Upper lobe of left lung (tissue), 4 donors: ENCODE measurements around the gene SEL1L3.

ENCODE experiments used
- EP300 ChIP-seq, 4 donors: sonication (generic); formaldehyde crosslinking; IDR thresholded peaks; one replicate each; pipeline ENCODE4 v1.5.1; 2017; ENCODE audit warnings: antibody characterized with exemption in 4 of 4, control low read depth in 2 of 4
- POLR2A ChIP-seq, 4 donors: fragments of 450-650 bp; IDR thresholded peaks; one replicate each; pipeline ENCODE4 v1.5.1; 2016 to 2017; ENCODE audit warnings: antibody characterized with exemption in 4 of 4, mild to moderate bottlenecking in 2 of 4
- POLR2AphosphoS5 ChIP-seq, 2 donors: sonication (generic); formaldehyde crosslinking; IDR thresholded peaks; one replicate each; pipeline ENCODE4 v1.5.1; 2017; ENCODE audit warnings: antibody characterized with exemption in 2 of 2
- TF ChIP-seq, protein P1 (sequence below), 6 experiments: fragments of 450-650 bp in 4 of 6; fragments of 200-600 bp in 2 of 6; sonication (generic) in 2 of 6; IDR thresholded peaks; one replicate each; pipeline ENCODE4 v1.5.1; 2016 to 2019; ENCODE audit warnings: antibody characterized with exemption in 6 of 6

DNA sequence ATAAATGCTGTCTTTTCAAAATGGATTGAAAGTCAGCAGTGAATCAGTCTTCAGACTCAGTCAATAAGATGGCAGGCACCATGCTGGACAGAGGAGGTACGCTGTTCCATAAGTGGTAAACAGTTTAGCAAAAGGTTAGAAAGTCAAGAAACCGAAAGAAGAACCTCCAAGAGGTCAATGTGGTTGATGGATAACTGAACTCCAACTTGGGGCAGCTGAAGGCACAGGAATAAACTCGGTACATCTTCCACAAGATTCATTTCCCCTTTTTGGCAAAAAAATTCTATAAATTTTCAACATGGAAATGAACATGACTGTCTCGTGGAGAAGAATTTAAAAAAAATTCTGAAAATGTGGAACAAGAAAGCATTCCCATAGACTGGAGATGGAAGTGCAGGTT lies 18.4 kb upstream of the SEL1L3 start:
- TF ChIP-seq, protein P1, sequence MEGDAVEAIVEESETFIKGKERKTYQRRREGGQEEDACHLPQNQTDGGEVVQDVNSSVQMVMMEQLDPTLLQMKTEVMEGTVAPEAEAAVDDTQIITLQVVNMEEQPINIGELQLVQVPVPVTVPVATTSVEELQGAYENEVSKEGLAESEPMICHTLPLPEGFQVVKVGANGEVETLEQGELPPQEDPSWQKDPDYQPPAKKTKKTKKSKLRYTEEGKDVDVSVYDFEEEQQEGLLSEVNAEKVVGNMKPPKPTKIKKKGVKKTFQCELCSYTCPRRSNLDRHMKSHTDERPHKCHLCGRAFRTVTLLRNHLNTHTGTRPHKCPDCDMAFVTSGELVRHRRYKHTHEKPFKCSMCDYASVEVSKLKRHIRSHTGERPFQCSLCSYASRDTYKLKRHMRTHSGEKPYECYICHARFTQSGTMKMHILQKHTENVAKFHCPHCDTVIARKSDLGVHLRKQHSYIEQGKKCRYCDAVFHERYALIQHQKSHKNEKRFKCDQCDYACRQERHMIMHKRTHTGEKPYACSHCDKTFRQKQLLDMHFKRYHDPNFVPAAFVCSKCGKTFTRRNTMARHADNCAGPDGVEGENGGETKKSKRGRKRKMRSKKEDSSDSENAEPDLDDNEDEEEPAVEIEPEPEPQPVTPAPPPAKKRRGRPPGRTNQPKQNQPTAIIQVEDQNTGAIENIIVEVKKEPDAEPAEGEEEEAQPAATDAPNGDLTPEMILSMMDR (IDR thresholded peaks at IDR 0.05) = no peak
- TF ChIP-seq POLR2AphosphoS5 (IDR thresholded peaks at IDR 0.05) = no peak
- TF ChIP-seq POLR2A (IDR thresholded peaks at IDR 0.05) = no peak
- TF ChIP-seq EP300 (IDR thresholded peaks at IDR 0.05) = no peak
